Neural crest cell (in vitro differentiated cells): ENCODE results near the gene CXXC5. TPM values are rescaled to one million over a fixed set of nuclear protein-coding genes. Genes with fewer than 3 reads are reported as not detected.
A peak's percentile ranks its signal among the peaks of the same experiment; 100 is the strongest.

ENCODE experiments used
- DNase-seq: peaks from one replicate; pipeline ENCODE4 v3.0.0; 2021; ENCODE audit warnings: low read depth, mixed read lengths, low spot score
- H3K27ac Mint-ChIP-seq: one replicate; pipeline ENCODE4 v1.8.0; 2021; ENCODE audit warnings: mild to moderate bottlenecking, mixed read lengths; ENCODE audit not compliant: unreplicated experiment
- H3K27me3 Mint-ChIP-seq: 2 replicates; pipeline ENCODE4 v1.8.0; 2021; ENCODE audit warnings: low read depth, mild to moderate bottlenecking, mixed read lengths
- H3K36me3 Mint-ChIP-seq: 2 replicates; pipeline ENCODE4 v1.8.0; 2021; ENCODE audit warnings: low read depth, mild to moderate bottlenecking, mixed read lengths
- H3K4me1 Mint-ChIP-seq: 2 replicates; pipeline ENCODE4 v1.8.0; 2021; ENCODE audit warnings: mixed read lengths
- H3K4me3 Mint-ChIP-seq: one replicate; pipeline ENCODE4 v1.8.0; 2021; ENCODE audit warnings: mild to moderate bottlenecking, mixed read lengths
- H3K9me3 Mint-ChIP-seq: 2 replicates; pipeline ENCODE4 v1.8.0; 2021; ENCODE audit warnings: mixed read lengths
- total RNA-seq: library from RNA; stranded (reverse); gene quantifications from 2 replicates; pipeline ENCODE4 v1.2.1, GENCODE V29; 2021
- TF ChIP-seq, protein P1 (sequence below): fragments of 200-600 bp; sonication (generic); conservative IDR thresholded peaks from 2 replicates; pipeline ENCODE4 v1.5.0; 2021; ENCODE audit warnings: antibody characterized with exemption, mild to moderate bottlenecking

The CXXC5 gene
- total RNA-seq, 1 donor from 2014 or later = 30.4 TPM

DNA sequence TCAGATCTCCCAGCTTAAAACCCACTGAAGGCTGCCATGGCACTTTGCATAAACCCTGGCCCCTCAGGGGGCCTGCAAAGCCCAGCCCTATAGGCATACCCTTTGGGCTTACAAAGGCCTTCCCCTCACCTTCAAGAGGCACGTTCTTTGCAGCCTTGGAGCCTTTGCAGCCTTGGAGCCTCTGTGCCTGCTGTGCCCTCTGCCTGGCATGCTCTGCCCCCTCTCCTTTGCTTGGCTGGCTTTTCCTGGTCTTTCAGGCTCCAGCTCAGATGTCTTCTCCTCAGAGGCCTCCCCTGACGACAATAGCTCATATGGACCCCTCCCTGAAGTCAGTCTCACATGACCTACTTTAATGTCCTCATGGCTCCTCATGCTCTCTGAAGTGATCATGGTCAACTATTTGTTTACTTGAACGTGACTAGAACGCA is 60.3 kb downstream of the CXXC5 start:
- Mint-ChIP-seq H3K27ac (no peak overlapping the region), H3K4me1 (peaks cover 50% of the 10 kb centered on the region), H3K4me3 (peak overlapping the region; percentile 71), H3K36me3 (no peaks in the 10 kb centered on the region), H3K27me3 (peaks cover 14% of the 10 kb centered on the region), H3K9me3 (no peaks in the 10 kb centered on the region)
- no peak for DNase-seq
- TF ChIP-seq, protein P1, sequence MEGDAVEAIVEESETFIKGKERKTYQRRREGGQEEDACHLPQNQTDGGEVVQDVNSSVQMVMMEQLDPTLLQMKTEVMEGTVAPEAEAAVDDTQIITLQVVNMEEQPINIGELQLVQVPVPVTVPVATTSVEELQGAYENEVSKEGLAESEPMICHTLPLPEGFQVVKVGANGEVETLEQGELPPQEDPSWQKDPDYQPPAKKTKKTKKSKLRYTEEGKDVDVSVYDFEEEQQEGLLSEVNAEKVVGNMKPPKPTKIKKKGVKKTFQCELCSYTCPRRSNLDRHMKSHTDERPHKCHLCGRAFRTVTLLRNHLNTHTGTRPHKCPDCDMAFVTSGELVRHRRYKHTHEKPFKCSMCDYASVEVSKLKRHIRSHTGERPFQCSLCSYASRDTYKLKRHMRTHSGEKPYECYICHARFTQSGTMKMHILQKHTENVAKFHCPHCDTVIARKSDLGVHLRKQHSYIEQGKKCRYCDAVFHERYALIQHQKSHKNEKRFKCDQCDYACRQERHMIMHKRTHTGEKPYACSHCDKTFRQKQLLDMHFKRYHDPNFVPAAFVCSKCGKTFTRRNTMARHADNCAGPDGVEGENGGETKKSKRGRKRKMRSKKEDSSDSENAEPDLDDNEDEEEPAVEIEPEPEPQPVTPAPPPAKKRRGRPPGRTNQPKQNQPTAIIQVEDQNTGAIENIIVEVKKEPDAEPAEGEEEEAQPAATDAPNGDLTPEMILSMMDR = no peak

DNA sequence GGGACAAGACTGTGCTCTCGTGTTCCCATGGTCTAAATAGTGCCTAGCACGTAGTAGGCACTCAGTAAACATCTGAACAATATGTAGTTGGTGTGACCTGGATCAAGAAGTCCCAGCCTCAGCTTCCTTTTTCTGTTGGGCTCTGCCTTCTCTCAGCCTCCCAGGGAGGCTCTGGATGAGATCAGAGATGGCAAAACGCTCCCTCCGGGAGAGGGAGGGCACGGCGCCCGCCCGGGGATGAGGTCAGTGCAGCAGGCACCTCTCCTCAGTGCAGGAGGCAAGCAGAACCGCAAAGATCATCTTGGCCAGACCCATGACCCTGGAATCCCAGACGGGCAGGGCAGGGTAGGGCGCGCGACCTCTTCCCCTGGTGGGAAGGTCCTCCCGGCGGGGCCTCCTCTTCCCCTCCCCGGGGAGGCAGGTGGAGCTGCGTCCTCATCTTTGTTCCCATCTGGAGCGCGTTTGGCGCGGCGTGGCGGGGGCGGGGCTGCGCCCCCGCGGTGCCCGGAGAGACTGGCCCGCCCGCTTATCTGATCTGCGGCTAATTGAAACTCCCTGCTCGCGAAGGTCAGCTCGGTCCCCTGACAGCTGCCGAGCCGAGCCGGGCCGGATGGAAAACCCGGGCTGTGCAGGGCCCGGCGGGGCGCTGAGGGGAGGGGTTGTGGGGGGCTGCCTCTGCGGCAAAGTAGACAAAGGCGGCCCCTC is 60.9 kb downstream of the CXXC5 start:
- peaks cover 15% of the 10 kb centered on the region for H3K27me3 Mint-ChIP-seq
- H3K4me3 Mint-ChIP-seq = peak overlapping the region; percentile 71
- TF ChIP-seq, protein P1 = no peak
- peak; percentile 63 for DNase-seq
- H3K9me3 Mint-ChIP-seq = no peaks in the 10 kb centered on the region
- peaks cover 47% of the 10 kb centered on the region for H3K4me1 Mint-ChIP-seq
- no peaks in the 10 kb centered on the region for H3K36me3 Mint-ChIP-seq
- peak overlapping the region; percentile 94 for H3K27ac Mint-ChIP-seq

DNA sequence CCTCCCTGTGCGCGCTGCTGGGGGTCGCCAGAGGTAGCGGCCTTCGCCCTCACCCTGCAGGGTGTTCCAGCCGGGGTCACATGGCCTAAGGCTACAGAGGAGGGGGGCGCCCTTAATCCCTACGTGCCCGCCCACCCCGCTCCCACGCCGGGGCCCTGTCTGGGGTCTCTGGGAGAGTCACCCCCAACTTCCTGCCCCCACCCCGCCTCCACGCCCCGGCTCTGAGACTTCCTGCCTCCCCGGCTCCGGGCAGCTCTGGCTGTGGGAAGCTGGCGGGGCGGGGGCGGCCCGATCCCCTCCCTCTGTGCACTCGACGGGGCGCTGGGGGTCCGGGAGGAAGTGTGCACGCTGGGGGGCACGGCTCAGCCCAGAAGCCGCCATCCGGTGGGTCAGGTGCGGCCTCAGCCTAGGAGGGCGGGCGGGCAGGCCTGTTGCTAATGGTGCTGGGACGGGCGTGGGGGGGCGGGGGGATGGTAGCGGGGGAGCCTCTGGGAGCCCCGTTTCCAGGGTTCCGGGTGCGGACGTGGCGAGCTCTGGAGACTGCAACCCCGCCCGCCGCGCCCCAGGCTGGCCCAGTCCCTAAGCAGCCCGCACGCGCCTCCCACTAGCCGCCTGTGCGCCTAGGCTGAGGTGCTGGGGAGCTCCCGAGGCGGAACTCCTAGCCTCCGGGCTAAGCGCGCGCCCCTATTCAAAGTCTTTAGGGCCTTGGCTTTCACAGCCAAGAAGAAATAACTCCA is 61.6 kb downstream of the CXXC5 start:
- TF ChIP-seq, protein P1 = no peak
- peaks cover 15% of the 10 kb centered on the region for H3K27me3 Mint-ChIP-seq
- H3K9me3 Mint-ChIP-seq = no peaks in the 10 kb centered on the region
- no peak for DNase-seq
- H3K36me3 Mint-ChIP-seq = no peaks in the 10 kb centered on the region
- peak overlapping the region; percentile 86 for H3K4me3 Mint-ChIP-seq
- peaks cover 53% of the 10 kb centered on the region for H3K4me1 Mint-ChIP-seq
- no peak overlapping the region for H3K27ac Mint-ChIP-seq

DNA sequence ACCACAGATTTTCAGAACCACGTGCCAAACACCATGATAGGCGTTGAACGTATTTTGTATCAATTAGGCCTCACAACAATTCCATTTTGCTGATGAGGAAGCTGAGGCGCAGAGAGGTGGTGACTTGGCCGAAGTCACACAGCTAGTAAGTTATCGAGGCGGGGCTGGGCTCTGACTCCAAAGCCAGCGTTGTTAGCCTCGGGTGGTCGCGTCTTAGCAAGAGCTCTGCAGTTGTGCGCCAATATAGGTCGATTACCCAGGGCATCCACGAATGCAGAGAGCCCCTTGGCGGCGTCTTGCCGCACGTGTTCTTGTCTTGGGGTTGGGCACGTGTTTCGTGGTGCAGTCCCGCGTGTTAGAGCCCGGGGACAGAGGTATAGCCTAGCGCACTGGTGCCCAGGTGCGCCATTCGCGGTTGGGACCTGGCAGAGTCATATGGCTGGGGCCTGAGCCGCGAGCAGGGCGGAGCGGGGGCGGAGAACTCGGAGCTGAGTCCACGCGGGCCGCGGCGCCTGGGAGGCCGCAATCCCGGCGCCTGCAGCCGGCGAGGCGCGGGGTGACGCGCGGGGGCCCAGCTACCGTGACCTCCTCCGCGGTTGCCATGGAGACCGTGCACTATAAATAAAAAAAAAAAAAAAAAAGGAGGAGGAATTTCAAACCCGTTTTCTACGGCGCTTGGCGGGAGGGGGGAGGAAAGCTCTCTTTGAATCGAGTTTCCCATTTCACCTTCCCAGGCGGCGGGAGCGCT is 62.3 kb downstream of the CXXC5 start:
- Mint-ChIP-seq H3K27me3 (peaks cover 15% of the 10 kb centered on the region), H3K9me3 (no peaks in the 10 kb centered on the region), H3K4me1 (peaks cover 50% of the 10 kb centered on the region), H3K36me3 (no peaks in the 10 kb centered on the region), H3K4me3 (peak overlapping the region; percentile 86), H3K27ac (peak overlapping the region; percentile 8)
- no peak for DNase-seq
- TF ChIP-seq, protein P1 = no peak

DNA sequence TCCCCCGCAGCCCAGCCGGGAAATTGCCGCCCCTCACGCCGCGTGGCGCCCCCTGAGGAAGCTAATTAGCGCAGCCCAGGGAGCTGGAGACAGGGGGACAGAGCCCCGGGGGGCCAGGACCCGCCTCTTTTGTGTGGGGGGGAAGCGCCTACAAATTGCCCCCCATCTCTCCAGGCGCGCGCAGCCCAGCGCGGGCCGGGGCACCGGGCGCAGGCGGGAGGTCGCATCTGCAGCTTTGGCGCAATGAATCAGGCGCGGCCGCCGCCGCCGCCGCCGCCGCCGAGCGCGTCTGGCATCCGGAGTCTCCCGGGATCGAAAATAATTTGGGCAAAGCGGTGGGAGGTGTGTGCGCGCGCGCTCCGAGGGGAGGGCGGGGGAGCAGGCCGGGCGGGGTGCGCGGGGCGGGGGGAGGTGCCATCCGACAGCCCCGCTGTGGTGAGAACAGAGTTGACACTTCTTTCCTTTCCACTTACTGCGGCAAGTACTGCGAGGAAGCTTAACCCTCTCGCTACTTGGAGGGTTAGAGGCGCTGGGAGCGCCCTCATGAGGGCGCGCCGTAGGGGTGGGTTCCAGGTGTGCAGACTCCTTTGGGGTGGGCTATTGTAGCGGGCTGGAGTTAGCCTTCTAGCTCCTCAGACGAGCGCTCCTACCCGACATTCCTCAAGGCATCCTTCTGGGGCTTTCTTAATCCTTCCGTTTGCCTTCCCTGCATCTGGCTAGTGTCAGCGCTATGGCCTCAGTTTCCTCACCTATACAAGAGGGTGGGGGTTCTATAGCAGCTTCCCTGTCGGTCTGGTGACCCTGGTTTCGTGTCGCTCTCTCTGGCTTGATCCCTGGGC is 63.1 kb downstream of the CXXC5 start:
- Mint-ChIP-seq H3K36me3 (no peaks in the 10 kb centered on the region), H3K9me3 (no peaks in the 10 kb centered on the region), H3K4me3 (peak overlapping the region; percentile 87), H3K27ac (peak overlapping the region; percentile 78), H3K4me1 (peaks cover 42% of the 10 kb centered on the region), H3K27me3 (peaks cover 15% of the 10 kb centered on the region)
- DNase-seq = peak; percentile 56
- TF ChIP-seq, protein P1 = peak; percentile 16
